Measurements from ENCODE around the gene KCNMA1. TPM values are rescaled to one million over a fixed set of nuclear protein-coding genes. Genes with fewer than 3 reads are reported as not detected.

The KCNMA1 gene
- total RNA-seq, 3 donors from 2014 or later (not counting 1 experiment from before 2014, with no cell fraction given) = 0.40 to 1.8 (median 0.63) TPM

GRCh38 chr10:77072836-77073662, 564.6 kb downstream of the KCNMA1 start:
- H3K36me3 Mint-ChIP-seq = no peaks in the 10 kb centered on the region

GRCh38 chr10:77072361-77072835, 565.2 kb downstream of the KCNMA1 start:
- Mint-ChIP-seq H3K36me3 (no peaks in the 10 kb centered on the region), H3K9me3 (no peaks in the 10 kb centered on the region), H3K27ac (no peak overlapping the region), H3K4me3 (no peak overlapping the region), H3K4me1 (no peaks in the 10 kb centered on the region), H3K27me3 (ENCODE audit: low read depth in 2 of 2) (peaks cover 2 to 6% of the 10 kb centered on the region in 2 donors)
- ATAC-seq (no peak), DNase-seq (no peak)
- Histone ChIP-seq H3K27me3 (ENCODE audit: control insufficient read depth, insufficient read depth, low read length) (no peaks in the 10 kb centered on the region), H3K27ac (ENCODE audit: low read length) (no peak overlapping the region), H3K4me3 (ENCODE audit: low read length) (no peak overlapping the region), H3K4me1 (ENCODE audit: control insufficient read depth, insufficient read depth, low read length) (no peaks in the 10 kb centered on the region), H3K36me3 (ENCODE audit: control insufficient read depth, insufficient read depth, low read length) (no peaks in the 10 kb centered on the region), H3K9me3 (ENCODE audit: control insufficient read depth, insufficient read depth, low read length) (no peaks in the 10 kb centered on the region)
- TF ChIP-seq CTCF (IDR thresholded peaks at IDR 0.05) = no peak
- intact Hi-C loops (cut with micrococcal nuclease) = no loop called here
- 93% methylated on average over 10 of the region's 10 CpGs for WGBS (ENCODE audit: insufficient coverage)

More at GRCh38 chr10:77072836-77073662, 564.6 kb downstream of the KCNMA1 start:
- Histone ChIP-seq H3K9me3 (ENCODE audit: control insufficient read depth, insufficient read depth, low read length) (no peaks in the 10 kb centered on the region), H3K36me3 (ENCODE audit: control insufficient read depth, insufficient read depth, low read length) (no peaks in the 10 kb centered on the region), H3K4me1 (ENCODE audit: control insufficient read depth, insufficient read depth, low read length) (no peaks in the 10 kb centered on the region), H3K27me3 (ENCODE audit: control insufficient read depth, insufficient read depth, low read length) (no peaks in the 10 kb centered on the region), H3K4me3 (ENCODE audit: low read length) (no peak overlapping the region), H3K27ac (ENCODE audit: low read length) (no peak overlapping the region)
- intact Hi-C loops (cut with micrococcal nuclease) = no loop called here
- no peak for DNase-seq
- WGBS (ENCODE audit: insufficient coverage) = 92% methylated on average over 13 of the region's 13 CpGs
- Mint-ChIP-seq H3K4me1 (no peaks in the 10 kb centered on the region), H3K27me3 (ENCODE audit: low read depth in 2 of 2) (peaks cover 0 to 6% of the 10 kb centered on the region in 2 donors), H3K27ac (no peak overlapping the region), H3K4me3 (no peak overlapping the region), H3K9me3 (no peaks in the 10 kb centered on the region)
- TF ChIP-seq CTCF (IDR thresholded peaks at IDR 0.05) = no peak
- ATAC-seq = no peak

GRCh38 chr10:77071956-77072355, 565.7 kb downstream of the KCNMA1 start:
- WGBS (ENCODE audit: insufficient coverage) = 83% methylated on average over 3 of the region's 3 CpGs
- no peaks in the 10 kb centered on the region for H3K4me1 ChIP-seq (ENCODE audit: control insufficient read depth, insufficient read depth, low read length)
- H3K27ac ChIP-seq (ENCODE audit: low read length) = no peak overlapping the region
- no peak overlapping the region for H3K27ac Mint-ChIP-seq
- no peaks in the 10 kb centered on the region for H3K36me3 ChIP-seq (ENCODE audit: control insufficient read depth, insufficient read depth, low read length)
- H3K27me3 Mint-ChIP-seq (ENCODE audit: low read depth in 2 of 2) = peaks cover 2 to 8% of the 10 kb centered on the region in 2 donors
- H3K4me1 Mint-ChIP-seq = no peaks in the 10 kb centered on the region
- ATAC-seq (no peak), DNase-seq (no peak)
- H3K27me3 ChIP-seq (ENCODE audit: control insufficient read depth, insufficient read depth, low read length) = no peaks in the 10 kb centered on the region
- intact Hi-C loops (cut with micrococcal nuclease) = no loop called here
- H3K4me3 Mint-ChIP-seq = no peak overlapping the region
- H3K36me3 Mint-ChIP-seq = no peaks in the 10 kb centered on the region
- no peak overlapping the region for H3K4me3 ChIP-seq (ENCODE audit: low read length)
- no peaks in the 10 kb centered on the region for H3K9me3 ChIP-seq (ENCODE audit: control insufficient read depth, insufficient read depth, low read length)
- no peaks in the 10 kb centered on the region for H3K9me3 Mint-ChIP-seq
- no peak for TF ChIP-seq CTCF (IDR thresholded peaks at IDR 0.05)
